SK-N-SH treated with all-trans-retinoic acid at 6 μM for 48 hours (cell line): ENCODE results near the gene SCIN.

ENCODE experiments used
- ATAC-seq: fragments of 200-7000 bp; cut with Tn5 transposase; 3 replicates; pipeline ENCODE4 v1.9.1; 2020; ENCODE audit warnings: mild to moderate bottlenecking, moderate library complexity
- ARNTL ChIP-seq: fragments of 450-650 bp; formaldehyde crosslinking; IDR thresholded peaks from 2 replicates; pipeline ENCODE4 v1.5.0; 2020; ENCODE audit warnings: low read depth, mild to moderate bottlenecking, moderate library complexity, borderline replicate concordance
- CSDC2 ChIP-seq: fragments of 250-450 bp; sonication (Bioruptor Pico); IDR thresholded peaks from 2 replicates; pipeline ENCODE4 v1.5.0; 2020; ENCODE audit warnings: mild to moderate bottlenecking, moderate library complexity
- ESRRG ChIP-seq: fragments of 250-450 bp; sonication (Bioruptor Pico); IDR thresholded peaks from 2 replicates; pipeline ENCODE4 v1.6.1; 2021; ENCODE audit warnings: mild to moderate bottlenecking
- GLIS3 ChIP-seq: fragments of 250-450 bp; sonication (Bioruptor Pico); IDR thresholded peaks from 2 replicates; pipeline ENCODE4 v1.5.0; 2020; ENCODE audit warnings: mild to moderate bottlenecking, moderate library complexity
- ISL1 ChIP-seq: fragments of 250-450 bp; sonication (Bioruptor Pico); IDR thresholded peaks from 2 replicates; pipeline ENCODE4 v2.1.2; 2022; ENCODE audit warnings: mild to moderate bottlenecking, moderate library complexity
- OSR1 ChIP-seq: fragments of 250-450 bp; sonication (Bioruptor Pico); IDR thresholded peaks from 2 replicates; pipeline ENCODE4 v1.8.0; 2022; ENCODE audit warnings: moderate library complexity, mild to moderate bottlenecking, inconsistent platforms
- PATZ1 ChIP-seq: fragments of 250-450 bp; sonication (Bioruptor Pico); IDR thresholded peaks from 2 replicates; pipeline ENCODE4 v1.8.0; 2020; ENCODE audit warnings: mild to moderate bottlenecking, moderate library complexity, borderline replicate concordance
- POU6F1 ChIP-seq: fragments of 250-450 bp; sonication (Bioruptor Pico); IDR thresholded peaks from 2 replicates; pipeline ENCODE4 v1.8.0; 2021; ENCODE audit warnings: low read depth, mild to moderate bottlenecking, moderate library complexity, borderline replicate concordance
- PPARA ChIP-seq: fragments of 250-450 bp; sonication (Bioruptor Pico); IDR thresholded peaks from 2 replicates; pipeline ENCODE4 v1.5.0; 2020; ENCODE audit warnings: mild to moderate bottlenecking, borderline replicate concordance
- RARB ChIP-seq: fragments of 250-450 bp; sonication (Bioruptor Pico); IDR thresholded peaks from 2 replicates; pipeline ENCODE4 v1.8.0; 2021; ENCODE audit warnings: mild to moderate bottlenecking, moderate library complexity
- SNAI2 ChIP-seq: fragments of 250-450 bp; sonication (Bioruptor Pico); IDR thresholded peaks from 2 replicates; pipeline ENCODE4 v1.5.0; 2020; ENCODE audit warnings: mild to moderate bottlenecking, moderate library complexity
- TCF4 ChIP-seq: fragments of 250-450 bp; sonication (Bioruptor Pico); IDR thresholded peaks from 2 replicates; pipeline ENCODE4 v1.8.0; 2021; ENCODE audit warnings: mild to moderate bottlenecking, moderate library complexity, borderline replicate concordance
- TOX ChIP-seq: fragments of 250-450 bp; sonication (Bioruptor Pico); IDR thresholded peaks from 2 replicates; pipeline ENCODE4 v1.8.0; 2021; ENCODE audit warnings: mild to moderate bottlenecking, moderate library complexity, borderline replicate concordance
- TSHZ2 ChIP-seq: fragments of 250-450 bp; sonication (Bioruptor Pico); IDR thresholded peaks from 2 replicates; pipeline ENCODE4 v1.5.0; 2020; ENCODE audit warnings: mild to moderate bottlenecking, moderate library complexity
- ZC3H10 ChIP-seq: fragments of 250-450 bp; sonication (Bioruptor Pico); IDR thresholded peaks from 2 replicates; pipeline ENCODE4 v1.5.1; 2021; ENCODE audit warnings: mild to moderate bottlenecking, moderate library complexity
- ZFP3 ChIP-seq: fragments of 250-450 bp; sonication (Bioruptor Pico); IDR thresholded peaks from 2 replicates; pipeline ENCODE4 v1.5.0; 2020; ENCODE audit warnings: mild to moderate bottlenecking, moderate library complexity
- ZFP30 ChIP-seq: fragments of 450-650 bp; formaldehyde crosslinking; IDR thresholded peaks from 2 replicates; pipeline ENCODE4 v1.5.0; 2022; ENCODE audit warnings: mild to moderate bottlenecking, moderate library complexity
- ZNF565 ChIP-seq: fragments of 450-650 bp; formaldehyde crosslinking; conservative IDR thresholded peaks from 2 replicates; pipeline ENCODE4 v1.5.0; 2020; ENCODE audit warnings: low read depth, mild to moderate bottlenecking, moderate library complexity
- ZNF70 ChIP-seq: fragments of 450-650 bp; formaldehyde crosslinking; IDR thresholded peaks from 2 replicates; pipeline ENCODE4 v1.5.0; 2020; ENCODE audit warnings: mild to moderate bottlenecking, moderate library complexity
- ZNF8 ChIP-seq: fragments of 450-650 bp; formaldehyde crosslinking; IDR thresholded peaks from 2 replicates; pipeline ENCODE4 v1.5.0; 2020; ENCODE audit warnings: mild to moderate bottlenecking, moderate library complexity
- TF ChIP-seq, protein P1 (sequence below): fragments of 250-450 bp; sonication (Bioruptor Pico); IDR thresholded peaks from 2 replicates; pipeline ENCODE4 v1.5.1; 2020; ENCODE audit warnings: low read depth, mild to moderate bottlenecking, moderate library complexity

Gene SCIN

GRCh38 chr7:12570168-12570533 is 369 bp upstream of the SCIN start:
- ATAC-seq, result no peak; the same call in 1 of the 3 replicates
- TF ChIP-seq ZNF8 (CRISPR knock-in tag), result no peak

DNA sequence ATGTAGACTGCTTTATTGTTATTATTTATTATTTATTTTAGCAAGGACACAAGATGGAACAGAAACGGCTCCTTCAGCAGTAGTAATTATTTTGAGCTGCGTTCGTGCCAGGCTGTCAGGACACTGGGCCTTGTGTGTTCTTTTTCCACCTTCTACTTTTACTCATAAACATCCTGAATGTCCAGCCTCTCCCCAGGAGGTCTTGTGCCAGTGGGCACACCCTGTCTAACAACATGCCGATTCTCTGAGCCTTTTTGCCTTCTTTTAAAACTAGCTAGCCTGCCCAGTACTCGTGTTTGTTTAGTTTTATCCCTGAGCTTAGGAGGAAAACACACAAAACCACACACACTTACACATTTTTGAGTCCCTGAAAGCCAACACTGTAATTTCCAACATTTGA is 1.2 kb downstream of the SCIN start:
- no peak for ATAC-seq
- no peak for TF ChIP-seq TCF4
- no peak for TF ChIP-seq TSHZ2 (CRISPR knock-in tag)
- no peak for TF ChIP-seq ISL1 (CRISPR knock-in tag)
- TF ChIP-seq TOX (CRISPR knock-in tag), result no peak
- no peak for TF ChIP-seq PPARA (CRISPR knock-in tag)
- no peak for TF ChIP-seq OSR1 (CRISPR knock-in tag)
- no peak for TF ChIP-seq POU6F1 (CRISPR knock-in tag)
- no peak for TF ChIP-seq RARB (CRISPR knock-in tag)
- no peak for TF ChIP-seq ZFP30 (CRISPR knock-in tag)
- no peak for TF ChIP-seq ZNF8 (CRISPR knock-in tag)
- TF ChIP-seq PATZ1 (CRISPR knock-in tag), result no peak
- no peak for TF ChIP-seq GLIS3
- TF ChIP-seq ESRRG, result no peak
- TF ChIP-seq ARNTL (CRISPR knock-in tag), result no peak

DNA sequence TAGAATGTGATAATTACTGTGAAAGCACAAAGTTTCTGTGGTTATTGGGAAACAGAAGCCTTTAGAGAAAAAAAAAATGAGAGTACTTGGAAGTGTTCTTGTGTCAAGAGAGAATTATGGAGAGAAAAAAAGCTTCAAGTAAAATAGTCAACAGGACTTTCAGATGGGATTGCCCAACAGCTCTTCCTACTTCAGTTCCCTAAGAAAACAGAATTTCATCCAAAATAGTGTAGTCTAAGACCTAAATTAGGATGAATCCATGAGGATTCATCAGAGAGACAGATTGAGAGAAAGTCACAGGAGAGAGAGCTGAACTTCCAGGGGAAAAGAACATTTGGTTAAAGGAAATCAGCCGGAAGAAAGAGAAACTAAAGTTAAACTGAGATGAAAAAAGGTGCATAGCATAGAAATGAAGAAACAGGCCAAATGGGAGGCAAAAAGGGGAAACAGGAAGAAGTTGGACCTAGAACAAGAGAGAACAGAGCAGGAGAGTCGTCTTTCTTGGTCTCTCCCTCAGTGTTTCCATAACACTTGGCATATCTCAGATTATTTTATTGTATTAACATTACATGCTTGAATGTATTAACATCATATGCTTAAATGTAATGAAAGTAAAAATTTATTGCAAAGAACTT is 2.5 kb downstream of the SCIN start:
- TF ChIP-seq CSDC2 (CRISPR knock-in tag), result no peak
- no peak for TF ChIP-seq OSR1 (CRISPR knock-in tag)
- TF ChIP-seq ZNF565 (CRISPR knock-in tag), result no peak
- TF ChIP-seq ZFP30 (CRISPR knock-in tag), result no peak
- no peak for TF ChIP-seq ISL1 (CRISPR knock-in tag)
- TF ChIP-seq TOX (CRISPR knock-in tag), result no peak
- TF ChIP-seq TCF4, result no peak
- no peak for TF ChIP-seq SNAI2
- no peak for TF ChIP-seq TSHZ2 (CRISPR knock-in tag)
- TF ChIP-seq ZFP3, result no peak
- no peak for TF ChIP-seq ZNF70 (CRISPR knock-in tag)
- no peak for TF ChIP-seq ZNF8 (CRISPR knock-in tag)
- no peak for ATAC-seq

- ATAC-seq, result no peak
- TF ChIP-seq RARB (CRISPR knock-in tag) (no peak), ESRRG (no peak), ZC3H10 (CRISPR knock-in tag) (no peak), SNAI2 (no peak), ISL1 (CRISPR knock-in tag) (no peak), ZNF8 (CRISPR knock-in tag) (no peak), TSHZ2 (CRISPR knock-in tag) (no peak), ARNTL (CRISPR knock-in tag) (no peak), GLIS3 (no peak), ZNF70 (CRISPR knock-in tag) (no peak)
- TF ChIP-seq, protein P1, sequence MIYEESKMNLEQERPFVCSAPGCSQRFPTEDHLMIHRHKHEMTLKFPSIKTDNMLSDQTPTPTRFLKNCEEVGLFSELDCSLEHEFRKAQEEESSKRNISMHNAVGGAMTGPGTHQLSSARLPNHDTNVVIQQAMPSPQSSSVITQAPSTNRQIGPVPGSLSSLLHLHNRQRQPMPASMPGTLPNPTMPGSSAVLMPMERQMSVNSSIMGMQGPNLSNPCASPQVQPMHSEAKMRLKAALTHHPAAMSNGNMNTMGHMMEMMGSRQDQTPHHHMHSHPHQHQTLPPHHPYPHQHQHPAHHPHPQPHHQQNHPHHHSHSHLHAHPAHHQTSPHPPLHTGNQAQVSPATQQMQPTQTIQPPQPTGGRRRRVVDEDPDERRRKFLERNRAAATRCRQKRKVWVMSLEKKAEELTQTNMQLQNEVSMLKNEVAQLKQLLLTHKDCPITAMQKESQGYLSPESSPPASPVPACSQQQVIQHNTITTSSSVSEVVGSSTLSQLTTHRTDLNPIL (CRISPR knock-in tag), result no peak
Observed at GRCh38 chr7:12573885-12574284, 3.4 kb downstream of the SCIN start.
